ENCODE data around the gene CHCHD3.

- TF ChIP-seq ZNF274 (IDR thresholded peaks at IDR 0.05; ENCODE audit: low read depth, low read length) (no peak), YY1 (IDR thresholded peaks at IDR 0.05; ENCODE audit: insufficient read depth, insufficient read length) (no peak), SUZ12 (IDR thresholded peaks at IDR 0.05; ENCODE audit: extremely low read depth, insufficient read depth, insufficient read length) (no peak)
Measured at GRCh38 chr7:132791036-132791435, 290.9 kb downstream of the CHCHD3 start.

Measured in NT2/D1 (cell line).